GM12865 (cell line): ENCODE data around the gene MYH10.
"Not testable (repeated sequence)": the region's sequence is repeated elsewhere in the genome, so short reads cannot be mapped to it uniquely, and the experiment has no call there.

ENCODE experiments used
- DNase-seq: peaks from one replicate; pipeline ENCODE4 v3.0.0; 2010; ENCODE audit warnings: low read depth
- H3K4me3 ChIP-seq: 2 replicates; pipeline ENCODE4 v1.5.1; 2011; ENCODE audit warnings: mild to moderate bottlenecking, low read depth, low read length, control low read depth
- TF ChIP-seq, protein P1 (sequence below): IDR thresholded peaks from 2 replicates; pipeline ENCODE4 v1.5.1; 2011; ENCODE audit warnings: low read length, control low read depth, low read depth, inconsistent platforms; ENCODE audit not compliant: insufficient read depth; ENCODE audit errors: missing control alignments

Gene MYH10

DNA sequence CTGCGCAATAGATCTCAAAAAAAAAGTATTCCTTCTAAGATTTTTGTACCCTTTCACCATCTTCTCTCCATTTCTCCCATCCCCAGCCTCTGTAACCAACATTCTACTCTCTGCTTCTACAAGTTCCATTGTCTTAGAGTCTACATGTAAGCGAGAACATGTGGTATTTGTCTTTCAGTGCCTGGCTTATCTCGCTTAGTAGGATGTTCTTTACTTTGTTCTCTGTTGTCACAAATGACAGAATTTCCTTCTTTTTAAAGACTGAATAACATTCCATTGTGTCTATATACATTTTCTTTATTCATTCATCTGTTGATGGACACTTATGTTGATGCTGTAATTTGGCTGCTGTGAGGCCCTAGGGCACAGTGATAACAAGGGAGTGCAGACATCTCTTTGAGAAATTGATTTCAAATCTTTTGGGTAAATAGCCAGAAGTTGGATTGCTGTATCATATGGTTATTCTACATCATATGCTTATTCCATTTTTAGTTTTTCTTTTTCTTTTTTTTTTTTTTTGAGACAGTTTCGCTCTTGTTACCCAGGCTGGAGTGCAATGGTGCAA lies 37.7 kb upstream of the MYH10 start:
- no peak overlapping the region for H3K4me3 ChIP-seq
- DNase-seq, result no peak
- TF ChIP-seq, protein P1, sequence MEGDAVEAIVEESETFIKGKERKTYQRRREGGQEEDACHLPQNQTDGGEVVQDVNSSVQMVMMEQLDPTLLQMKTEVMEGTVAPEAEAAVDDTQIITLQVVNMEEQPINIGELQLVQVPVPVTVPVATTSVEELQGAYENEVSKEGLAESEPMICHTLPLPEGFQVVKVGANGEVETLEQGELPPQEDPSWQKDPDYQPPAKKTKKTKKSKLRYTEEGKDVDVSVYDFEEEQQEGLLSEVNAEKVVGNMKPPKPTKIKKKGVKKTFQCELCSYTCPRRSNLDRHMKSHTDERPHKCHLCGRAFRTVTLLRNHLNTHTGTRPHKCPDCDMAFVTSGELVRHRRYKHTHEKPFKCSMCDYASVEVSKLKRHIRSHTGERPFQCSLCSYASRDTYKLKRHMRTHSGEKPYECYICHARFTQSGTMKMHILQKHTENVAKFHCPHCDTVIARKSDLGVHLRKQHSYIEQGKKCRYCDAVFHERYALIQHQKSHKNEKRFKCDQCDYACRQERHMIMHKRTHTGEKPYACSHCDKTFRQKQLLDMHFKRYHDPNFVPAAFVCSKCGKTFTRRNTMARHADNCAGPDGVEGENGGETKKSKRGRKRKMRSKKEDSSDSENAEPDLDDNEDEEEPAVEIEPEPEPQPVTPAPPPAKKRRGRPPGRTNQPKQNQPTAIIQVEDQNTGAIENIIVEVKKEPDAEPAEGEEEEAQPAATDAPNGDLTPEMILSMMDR, result no peak

DNA sequence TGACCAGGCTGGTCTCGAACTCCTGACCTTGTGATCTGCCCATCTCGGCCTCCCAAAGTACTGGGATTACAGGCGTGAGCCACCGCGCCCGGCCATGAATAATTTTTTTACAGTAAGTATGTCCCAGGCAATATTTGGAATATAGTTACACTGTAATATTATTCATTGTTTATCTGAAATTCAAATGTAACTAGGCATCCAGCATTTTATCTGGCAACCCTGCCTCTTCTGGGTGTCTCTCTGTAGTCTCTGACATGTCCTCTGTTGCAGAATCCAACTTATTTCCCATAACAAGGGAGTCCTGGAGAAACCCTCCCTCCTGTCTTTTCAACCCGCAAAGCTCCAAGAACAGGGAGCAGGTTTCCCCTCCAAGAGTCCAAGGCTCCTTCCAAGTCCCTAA lies 36.9 kb upstream of the MYH10 start:
- DNase-seq, result no peak
- TF ChIP-seq, protein P1, result no peak
- no peak overlapping the region for H3K4me3 ChIP-seq

DNA sequence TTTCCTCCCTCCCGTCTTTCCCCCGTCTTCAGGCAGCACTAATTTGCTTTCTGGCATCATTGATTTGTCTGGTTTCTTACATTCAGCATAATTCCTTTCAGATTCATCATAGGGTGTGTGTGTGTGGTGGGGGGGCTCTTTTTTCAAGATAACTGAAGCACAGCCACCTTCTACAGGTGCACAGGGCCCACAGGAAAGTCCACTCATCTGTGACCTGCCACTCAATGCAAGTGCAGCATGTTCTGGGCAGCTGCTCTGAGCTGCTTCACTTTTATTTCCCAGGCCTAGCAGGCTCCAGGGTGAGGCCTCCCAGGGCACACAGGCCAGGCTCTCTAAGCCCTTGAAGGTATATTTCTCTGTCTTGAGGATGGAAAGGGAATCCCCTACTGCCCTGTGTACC lies 35.2 kb upstream of the MYH10 start:
- H3K4me3 ChIP-seq, result no peak overlapping the region
- TF ChIP-seq, protein P1, result no peak
- DNase-seq, result no peak

DNA sequence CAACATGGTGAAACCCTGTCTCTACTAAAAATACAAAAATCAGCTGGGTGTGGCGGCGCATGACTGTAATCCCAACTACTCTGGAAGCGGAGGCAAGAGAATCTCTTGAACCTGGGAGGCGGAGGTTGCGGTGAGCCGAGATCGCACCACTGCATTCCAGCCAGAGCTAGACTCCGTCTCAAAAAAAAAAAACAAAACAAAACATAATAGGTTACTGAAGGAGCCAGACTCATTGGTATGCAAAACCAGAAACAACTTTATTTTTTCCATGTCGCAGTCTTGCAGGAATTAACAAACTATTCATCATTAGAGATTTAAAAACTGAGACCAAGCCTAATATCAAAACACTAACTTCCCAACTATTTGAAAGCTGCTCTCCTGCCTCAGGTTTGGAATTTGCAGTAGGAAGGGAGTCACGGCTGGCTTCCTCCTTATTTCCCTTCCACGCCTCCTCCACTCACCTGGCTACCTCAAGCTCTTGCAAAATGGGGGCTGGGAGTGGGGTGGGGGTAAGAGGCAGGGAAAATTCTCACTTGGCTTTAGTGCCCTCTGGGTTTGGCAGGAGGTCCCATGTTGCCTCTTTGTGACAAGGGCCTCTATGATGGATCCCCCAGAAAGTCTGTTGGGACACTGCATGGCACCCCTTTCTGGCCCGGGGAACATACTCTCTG lies 34.1 kb upstream of the MYH10 start:
- no peak for DNase-seq
- TF ChIP-seq, protein P1, result no peak
- H3K4me3 ChIP-seq, result no peak overlapping the region

DNA sequence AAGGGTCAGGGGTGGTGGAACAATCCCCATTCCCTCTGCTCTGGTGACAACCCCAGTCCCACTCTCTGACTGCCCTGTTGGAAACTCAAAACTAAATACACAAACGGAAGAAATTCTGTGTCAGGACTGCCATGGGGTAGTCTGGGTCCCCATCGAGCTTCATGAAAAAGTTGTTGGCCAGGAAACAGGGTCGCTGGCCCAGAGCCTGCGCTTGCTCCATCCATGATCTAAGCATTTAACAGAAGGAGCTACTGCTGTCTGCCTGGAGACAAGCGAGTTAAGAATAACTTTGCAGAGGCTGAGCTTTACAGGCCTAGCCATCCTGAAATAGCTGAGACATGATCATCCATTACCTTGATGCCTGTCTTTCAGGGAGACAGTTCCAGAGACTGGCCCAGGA lies 32.4 kb upstream of the MYH10 start:
- TF ChIP-seq, protein P1, result no peak
- H3K4me3 ChIP-seq, result no peak overlapping the region
- DNase-seq, result no peak

DNA sequence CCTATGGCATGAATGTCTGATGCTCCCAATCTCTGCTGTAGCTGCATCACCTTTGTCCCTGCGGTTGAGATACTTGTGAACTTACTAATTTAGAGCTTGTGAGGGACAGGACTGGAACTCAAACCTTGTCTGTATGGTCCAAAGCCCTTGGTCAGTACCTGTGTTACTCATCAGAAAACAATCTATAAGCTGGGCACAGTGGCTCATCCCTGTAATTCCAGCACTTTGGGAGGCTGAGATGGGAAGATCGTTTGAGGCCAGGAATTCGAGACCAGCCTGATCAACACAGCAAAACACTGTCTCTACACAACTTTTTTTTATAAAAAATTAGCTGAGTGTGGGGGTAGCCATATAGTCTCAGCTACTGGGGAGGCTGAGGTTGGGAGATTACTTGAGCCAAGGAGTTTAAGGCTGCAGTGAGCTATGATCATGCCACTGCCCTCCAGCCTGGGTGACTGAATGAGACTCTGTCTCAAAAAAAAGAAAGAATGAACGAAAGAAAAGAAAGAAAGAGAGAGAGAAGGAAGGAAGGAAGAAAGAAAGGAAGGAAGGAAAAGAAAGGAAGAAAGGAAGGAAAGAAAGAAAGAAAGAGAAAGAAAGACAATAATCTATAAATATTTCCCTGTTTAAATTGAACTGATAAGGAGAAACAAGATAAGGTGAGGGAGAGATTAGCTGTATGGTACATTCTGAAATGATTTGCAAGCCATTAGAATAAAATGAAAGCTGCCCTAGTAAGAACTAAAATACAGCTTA lies 31.7 kb upstream of the MYH10 start:
- TF ChIP-seq, protein P1, result no peak
- no peak overlapping the region for H3K4me3 ChIP-seq
- DNase-seq, result no peak

DNA sequence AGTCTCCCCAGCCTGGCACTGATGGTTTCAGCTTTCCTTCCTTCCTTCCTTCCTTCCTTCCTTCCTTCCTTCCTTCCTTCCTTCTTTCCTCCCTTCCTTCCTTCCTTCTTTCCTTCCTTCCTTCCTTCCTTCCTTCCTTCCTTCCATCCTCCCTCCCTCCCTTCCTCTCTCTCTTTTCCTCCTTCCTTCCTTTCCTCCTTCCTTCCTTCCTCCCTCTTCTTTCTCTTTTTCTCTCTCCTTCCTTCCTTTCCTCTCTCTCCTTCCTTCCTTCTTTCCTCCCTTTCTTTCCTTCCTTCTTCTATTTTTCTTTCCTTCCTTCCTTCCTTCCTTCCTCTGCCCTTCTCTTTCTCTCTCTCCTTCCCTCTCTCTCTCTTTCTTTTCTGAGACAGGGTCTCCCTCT lies 30.2 kb upstream of the MYH10 start:
- not testable (repeated sequence) for H3K4me3 ChIP-seq, DNase-seq
